Endothelial cell (in vitro differentiated cells): Measurements from ENCODE around the gene TTC39B. TPM values are rescaled to one million over a fixed set of nuclear protein-coding genes. Genes with fewer than 3 reads are reported as not detected.

Experiments used
- DNase-seq: peaks from one replicate; pipeline ENCODE4 v3.0.0; 2021; ENCODE audit warnings: low spot score
- H3K27ac Mint-ChIP-seq: one replicate; pipeline ENCODE4 v1.8.0; 2021; ENCODE audit warnings: mixed read lengths, inconsistent platforms; ENCODE audit not compliant: unreplicated experiment
- H3K27me3 Mint-ChIP-seq: one replicate; pipeline ENCODE4 v1.8.0; 2021; ENCODE audit warnings: mild to moderate bottlenecking, moderate library complexity, mixed read lengths, inconsistent platforms; ENCODE audit not compliant: unreplicated experiment
- H3K36me3 Mint-ChIP-seq: one replicate; pipeline ENCODE4 v1.8.0; 2021; ENCODE audit warnings: mild to moderate bottlenecking, low read depth, mixed read lengths, inconsistent platforms; ENCODE audit not compliant: unreplicated experiment
- H3K4me1 Mint-ChIP-seq: one replicate; pipeline ENCODE4 v1.8.0; 2021; ENCODE audit warnings: mild to moderate bottlenecking, mixed read lengths, inconsistent platforms; ENCODE audit not compliant: unreplicated experiment
- H3K4me3 Mint-ChIP-seq: one replicate; pipeline ENCODE4 v1.8.0; 2021; ENCODE audit warnings: mild to moderate bottlenecking, mixed read lengths, inconsistent platforms; ENCODE audit not compliant: unreplicated experiment
- H3K9me3 Mint-ChIP-seq: one replicate; pipeline ENCODE4 v1.8.0; 2021; ENCODE audit warnings: mixed read lengths, inconsistent platforms; ENCODE audit not compliant: unreplicated experiment
- total RNA-seq: library from RNA; stranded (reverse); fragmentation: NEBNext Ultra II Directional; extraction: Animal tissue kit (Norgen Biotek cat#: 25700); gene quantifications from one replicate; pipeline ENCODE4 v1.2.1, GENCODE V29; 2021; ENCODE audit not compliant: unreplicated experiment
- TF ChIP-seq, protein P1 (sequence below): fragments of 200-600 bp; sonication (generic); IDR thresholded peaks from one replicate; pipeline ENCODE4 v1.5.0; 2021; ENCODE audit warnings: antibody characterized with exemption; ENCODE audit not compliant: unreplicated experiment

TTC39B gene
- total RNA-seq, 1 donor from 2014 or later, result 10.3 TPM

DNA sequence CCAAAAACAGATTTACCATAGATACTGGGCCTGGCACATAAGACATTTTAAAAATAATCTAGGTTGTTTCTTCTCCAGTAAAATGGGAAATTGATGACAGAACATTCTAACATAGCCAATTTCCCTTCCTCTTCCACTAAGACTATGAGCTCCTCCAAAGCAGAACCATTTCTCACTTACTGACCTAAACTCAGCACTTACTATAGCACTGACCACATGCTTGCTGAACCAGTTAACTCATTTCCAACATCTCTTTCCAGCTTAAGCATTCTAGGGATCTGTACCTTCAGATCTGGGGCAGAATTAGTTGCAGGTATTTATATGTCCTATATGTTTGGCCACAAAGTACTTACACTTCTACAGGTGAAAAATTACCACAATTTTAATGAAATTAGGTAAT is 58.9 kb downstream of the TTC39B start:
- no peak for DNase-seq
- TF ChIP-seq, protein P1, sequence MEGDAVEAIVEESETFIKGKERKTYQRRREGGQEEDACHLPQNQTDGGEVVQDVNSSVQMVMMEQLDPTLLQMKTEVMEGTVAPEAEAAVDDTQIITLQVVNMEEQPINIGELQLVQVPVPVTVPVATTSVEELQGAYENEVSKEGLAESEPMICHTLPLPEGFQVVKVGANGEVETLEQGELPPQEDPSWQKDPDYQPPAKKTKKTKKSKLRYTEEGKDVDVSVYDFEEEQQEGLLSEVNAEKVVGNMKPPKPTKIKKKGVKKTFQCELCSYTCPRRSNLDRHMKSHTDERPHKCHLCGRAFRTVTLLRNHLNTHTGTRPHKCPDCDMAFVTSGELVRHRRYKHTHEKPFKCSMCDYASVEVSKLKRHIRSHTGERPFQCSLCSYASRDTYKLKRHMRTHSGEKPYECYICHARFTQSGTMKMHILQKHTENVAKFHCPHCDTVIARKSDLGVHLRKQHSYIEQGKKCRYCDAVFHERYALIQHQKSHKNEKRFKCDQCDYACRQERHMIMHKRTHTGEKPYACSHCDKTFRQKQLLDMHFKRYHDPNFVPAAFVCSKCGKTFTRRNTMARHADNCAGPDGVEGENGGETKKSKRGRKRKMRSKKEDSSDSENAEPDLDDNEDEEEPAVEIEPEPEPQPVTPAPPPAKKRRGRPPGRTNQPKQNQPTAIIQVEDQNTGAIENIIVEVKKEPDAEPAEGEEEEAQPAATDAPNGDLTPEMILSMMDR, result no peak
- peaks cover 2% of the 10 kb centered on the region for H3K27me3 Mint-ChIP-seq
- no peak overlapping the region for H3K27ac Mint-ChIP-seq
- no peak overlapping the region for H3K4me3 Mint-ChIP-seq
- H3K9me3 Mint-ChIP-seq, result no peaks in the 10 kb centered on the region
- H3K36me3 Mint-ChIP-seq, result no peaks in the 10 kb centered on the region
- peaks cover 14% of the 10 kb centered on the region for H3K4me1 Mint-ChIP-seq

DNA sequence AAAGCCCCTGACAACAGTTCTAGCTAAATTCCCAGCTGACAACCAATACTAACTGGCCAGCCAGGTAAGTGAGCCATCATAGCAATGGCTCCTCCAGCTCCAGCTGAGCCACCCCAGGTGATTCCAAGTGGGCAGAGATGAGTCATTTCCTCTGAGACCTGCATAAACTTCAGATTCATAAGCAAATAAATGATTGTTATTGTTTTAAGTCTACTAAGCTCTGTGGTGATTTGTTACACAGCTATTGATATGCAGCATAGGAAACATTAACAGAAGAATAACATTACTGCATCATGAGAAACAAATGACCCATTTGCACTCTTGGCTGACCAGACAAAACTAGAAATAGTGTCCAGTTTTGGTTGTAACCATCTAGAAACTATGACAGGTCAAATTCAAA is 60.3 kb downstream of the TTC39B start:
- TF ChIP-seq, protein P1, result no peak
- H3K27me3 Mint-ChIP-seq, result peaks cover 2% of the 10 kb centered on the region
- H3K27ac Mint-ChIP-seq, result no peak overlapping the region
- H3K36me3 Mint-ChIP-seq, result no peaks in the 10 kb centered on the region
- H3K4me3 Mint-ChIP-seq, result no peak overlapping the region
- peaks cover 14% of the 10 kb centered on the region for H3K4me1 Mint-ChIP-seq
- no peak for DNase-seq
- H3K9me3 Mint-ChIP-seq, result no peaks in the 10 kb centered on the region

DNA sequence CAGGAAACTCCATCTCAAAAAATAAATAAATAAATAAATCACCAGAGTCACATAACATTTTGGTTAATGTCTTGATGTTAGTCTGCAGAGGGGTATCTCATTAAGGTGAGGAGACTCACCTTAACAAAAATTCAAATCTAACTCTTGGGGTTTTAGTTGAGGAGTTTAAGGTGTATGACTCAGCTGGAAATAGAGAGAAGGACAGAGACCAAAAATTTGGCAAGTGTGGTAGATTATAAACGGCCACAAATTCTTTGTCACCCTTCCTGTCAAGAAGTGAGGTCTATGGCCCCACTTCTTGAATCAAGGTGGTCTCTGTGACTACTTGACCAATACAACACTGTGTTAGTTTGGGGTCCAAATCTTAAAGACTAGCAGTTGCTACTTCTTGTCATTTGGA is 60.8 kb downstream of the TTC39B start:
- Mint-ChIP-seq H3K27me3 (peaks cover 2% of the 10 kb centered on the region), H3K36me3 (no peaks in the 10 kb centered on the region), H3K27ac (no peak overlapping the region), H3K9me3 (no peaks in the 10 kb centered on the region), H3K4me3 (no peak overlapping the region), H3K4me1 (peaks cover 14% of the 10 kb centered on the region)
- DNase-seq, result no peak
- TF ChIP-seq, protein P1, result no peak

DNA sequence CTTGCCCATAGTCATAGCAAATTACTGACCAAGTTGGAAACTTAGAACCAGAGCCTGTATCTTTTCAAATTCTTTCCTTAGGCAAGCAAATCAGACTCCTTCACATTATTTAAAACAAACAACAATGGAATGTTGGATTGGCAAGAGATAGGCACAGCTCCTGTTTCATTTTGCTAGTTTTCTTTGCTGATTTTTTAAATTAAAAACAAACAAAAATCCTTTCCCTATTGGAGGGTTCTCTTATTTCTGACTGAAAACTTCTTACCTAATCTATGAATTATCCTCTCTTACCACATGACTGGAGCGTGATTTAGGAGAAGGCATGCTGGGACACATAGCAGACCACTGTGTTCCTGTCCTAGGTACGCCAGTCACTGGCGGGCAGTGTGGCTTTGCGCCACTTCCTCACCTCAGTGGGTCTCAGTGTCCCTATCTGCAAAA is 63.0 kb downstream of the TTC39B start:
- H3K9me3 Mint-ChIP-seq, result no peaks in the 10 kb centered on the region
- no peaks in the 10 kb centered on the region for H3K27me3 Mint-ChIP-seq
- no peak overlapping the region for H3K27ac Mint-ChIP-seq
- DNase-seq, result no peak
- TF ChIP-seq, protein P1, result no peak
- H3K4me1 Mint-ChIP-seq, result peaks cover 4% of the 10 kb centered on the region
- no peaks in the 10 kb centered on the region for H3K36me3 Mint-ChIP-seq
- H3K4me3 Mint-ChIP-seq, result no peak overlapping the region

DNA sequence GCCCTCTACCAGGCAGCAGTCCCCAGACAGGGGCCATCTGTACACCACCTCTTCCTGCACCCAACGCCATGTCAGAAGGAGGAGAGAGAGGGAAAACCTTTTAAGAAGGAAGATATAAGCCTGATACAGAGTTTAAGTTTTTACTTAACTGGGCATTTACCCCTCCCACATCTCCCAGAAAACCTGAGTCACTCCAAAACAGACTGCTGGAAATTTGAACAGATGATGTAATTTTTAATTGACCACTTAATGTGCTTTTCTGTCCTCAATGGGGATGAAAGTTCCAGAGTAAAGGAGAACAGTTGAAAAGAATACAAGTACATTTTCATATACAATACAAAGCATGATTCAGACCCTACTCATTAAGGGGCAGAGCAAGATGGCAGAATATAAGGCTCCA is 63.9 kb downstream of the TTC39B start:
- H3K4me1 Mint-ChIP-seq, result no peaks in the 10 kb centered on the region
- no peaks in the 10 kb centered on the region for H3K27me3 Mint-ChIP-seq
- no peaks in the 10 kb centered on the region for H3K9me3 Mint-ChIP-seq
- H3K27ac Mint-ChIP-seq, result no peak overlapping the region
- H3K36me3 Mint-ChIP-seq, result no peaks in the 10 kb centered on the region
- DNase-seq, result no peak
- TF ChIP-seq, protein P1, result no peak
- no peak overlapping the region for H3K4me3 Mint-ChIP-seq
